GM19043 (cell line): ENCODE measurements around the gene TSHR.
"Not testable (repeated sequence)": the region's sequence is repeated elsewhere in the genome, so short reads cannot be mapped to it uniquely, and the experiment has no call there.

ENCODE experiments used
- ATAC-seq: cut with Tn5 transposase; IDR thresholded peaks from one replicate; pipeline ENCODE4 v1.9.1; 2021; ENCODE audit warnings: low read depth; ENCODE audit not compliant: unreplicated experiment

The TSHR gene

DNA sequence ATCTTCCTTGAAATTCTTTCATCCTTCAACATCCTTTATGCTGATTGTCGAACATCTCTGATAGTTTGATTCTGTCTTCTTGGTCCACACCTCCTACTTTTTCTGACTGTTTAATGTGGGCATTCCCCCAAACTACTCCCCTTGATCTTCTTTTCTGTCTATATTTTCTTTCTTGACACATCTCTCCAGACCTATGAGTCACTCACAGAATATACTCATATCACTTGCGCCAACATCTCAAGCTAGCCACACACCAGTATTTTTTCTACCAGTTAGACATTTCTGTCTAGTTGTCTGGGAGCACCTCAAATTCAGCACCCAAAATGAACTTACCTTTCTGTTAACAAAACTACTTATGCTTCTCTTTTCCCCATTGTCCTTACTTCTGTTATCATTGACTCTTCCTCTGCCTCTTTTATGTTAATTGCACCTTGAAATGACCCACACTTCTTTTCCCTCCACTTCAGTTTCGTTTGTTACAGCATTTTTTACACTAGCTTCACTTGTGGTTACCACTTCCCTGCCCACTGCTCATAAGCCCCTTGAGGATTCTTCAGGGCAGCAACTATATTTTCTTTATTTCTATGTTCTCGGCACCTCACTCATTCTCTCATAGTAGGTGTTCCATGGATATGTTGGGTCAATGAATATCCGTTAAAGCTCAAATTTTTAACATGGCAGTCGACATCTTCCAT lies 33.5 kb downstream of the TSHR start:
- no peak for ATAC-seq

DNA sequence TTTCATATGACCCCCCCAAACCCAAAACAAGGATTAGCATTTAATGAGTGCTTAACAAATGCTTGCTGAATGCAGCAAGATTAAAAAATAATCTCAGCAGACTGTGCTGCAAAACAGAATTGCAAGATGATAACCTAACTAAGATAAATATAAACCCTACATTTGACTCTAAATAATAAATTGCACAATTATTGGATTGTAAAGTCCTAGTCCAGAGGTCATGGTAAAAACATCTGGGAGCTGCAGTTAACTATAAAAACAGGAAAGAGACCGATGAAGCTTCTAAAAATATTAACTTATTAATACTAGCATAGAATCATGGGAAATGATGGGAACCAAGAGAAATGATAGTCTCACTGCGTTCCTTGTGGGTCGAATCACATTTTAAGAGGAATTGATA lies 37.2 kb downstream of the TSHR start:
- no peak for ATAC-seq

DNA sequence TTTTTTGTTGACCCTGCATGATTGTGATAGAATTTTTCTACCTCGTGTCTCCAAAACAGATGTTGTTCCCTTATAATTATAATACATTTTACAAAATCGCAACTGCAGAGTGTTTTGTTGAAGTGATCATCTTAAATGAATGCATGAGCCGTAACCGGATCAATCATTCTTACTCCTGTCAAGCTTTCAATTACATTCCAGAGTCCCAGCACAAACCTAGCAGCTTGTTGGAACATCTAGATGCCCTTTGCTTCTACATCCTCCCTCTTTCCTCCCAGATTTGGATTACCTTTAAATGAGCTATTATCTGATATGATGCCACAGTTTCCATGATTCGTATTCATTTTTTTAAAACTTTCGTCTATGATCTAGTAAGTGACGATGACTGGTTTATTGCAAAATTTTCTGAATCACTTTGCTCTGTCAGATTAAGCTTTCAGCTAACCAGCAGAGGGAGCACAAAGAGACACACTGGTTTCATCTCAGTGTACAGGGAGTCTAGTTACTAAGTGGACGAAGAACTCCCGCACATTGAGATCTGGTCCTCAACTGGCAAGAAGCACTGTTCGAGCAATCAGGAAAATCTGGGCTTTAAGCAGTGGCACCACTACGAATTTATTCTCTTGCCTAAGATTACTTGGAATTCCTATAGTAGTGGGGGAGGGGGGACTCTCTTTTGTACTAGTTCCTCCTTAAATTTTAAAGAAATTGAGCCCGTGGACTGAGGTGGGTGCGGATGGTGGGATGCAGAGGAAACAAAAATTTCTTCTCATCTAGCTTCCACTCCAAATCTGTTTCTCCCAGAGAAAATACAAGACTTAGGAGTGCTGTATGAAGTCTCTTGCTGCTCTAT lies 40.9 kb downstream of the TSHR start:
- no peak for ATAC-seq

DNA sequence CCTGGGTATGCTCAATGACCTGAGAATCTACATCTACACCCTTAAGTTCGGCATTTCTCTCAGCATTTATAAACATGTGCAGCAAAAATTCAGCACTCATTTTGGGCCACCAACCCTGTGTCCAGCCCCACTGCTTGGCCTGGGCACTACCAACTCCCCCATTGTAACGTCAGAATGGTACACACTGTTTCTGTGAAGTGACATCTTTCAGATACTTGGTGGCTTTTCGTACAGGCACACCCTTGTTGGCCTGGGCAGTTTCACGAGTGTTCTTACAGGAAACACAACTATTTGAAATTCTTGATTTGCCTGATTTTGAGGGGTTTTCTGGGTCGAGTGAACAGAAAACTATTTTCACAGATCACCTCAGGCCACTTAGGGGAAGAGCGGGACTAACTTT lies 46.0 kb downstream of the TSHR start:
- no peak for ATAC-seq

DNA sequence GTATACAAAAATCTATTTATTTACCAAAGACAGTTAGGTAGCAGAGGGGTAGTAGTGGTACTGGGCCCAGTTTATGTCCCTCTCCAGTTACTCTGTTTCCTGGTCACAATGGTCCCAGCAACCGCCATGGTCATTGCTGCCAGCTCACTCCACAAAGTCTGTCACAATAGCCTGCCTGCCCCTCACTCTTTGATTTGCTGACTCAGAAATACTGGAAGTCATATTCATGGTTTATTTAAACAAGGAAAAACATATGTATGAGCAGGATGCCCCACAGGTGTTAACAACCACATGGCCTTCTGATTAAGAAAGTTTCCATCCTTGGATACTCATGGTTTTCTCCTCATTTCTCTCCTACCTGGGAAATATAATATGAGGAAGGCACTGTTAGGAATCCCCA lies 49.2 kb downstream of the TSHR start:
- no peak for ATAC-seq

DNA sequence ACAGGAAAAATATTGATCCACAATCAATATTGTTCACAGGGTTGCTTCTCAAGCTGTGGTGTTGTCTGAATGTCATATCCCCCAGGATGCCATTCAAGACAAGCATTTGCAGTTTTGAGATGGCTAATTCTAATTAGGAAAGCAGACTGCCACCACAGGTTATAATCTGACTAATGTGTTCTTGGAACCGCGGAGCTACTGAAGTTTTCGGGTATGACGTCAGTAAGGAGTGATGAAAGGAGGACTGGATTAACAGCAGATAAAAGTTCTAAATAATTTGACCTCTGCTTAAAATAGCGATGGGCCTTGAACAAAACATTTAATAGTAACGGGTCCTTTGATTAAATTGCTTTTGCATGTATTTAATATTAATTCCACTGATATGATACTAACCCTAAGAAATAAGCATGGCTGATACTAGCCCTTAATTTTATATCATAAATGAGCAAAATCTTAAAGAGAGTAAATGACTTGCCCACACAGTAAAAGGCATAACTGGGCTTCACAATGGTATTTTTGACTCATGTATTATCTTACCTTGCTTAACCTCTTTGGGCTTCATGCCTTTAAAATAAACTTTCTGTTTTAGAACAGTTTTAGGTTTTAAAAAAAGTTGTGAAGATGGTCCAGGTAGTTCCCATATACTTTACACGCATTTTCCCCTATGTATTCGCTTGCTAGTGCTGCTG lies 50.3 kb downstream of the TSHR start:
- no peak for ATAC-seq

DNA sequence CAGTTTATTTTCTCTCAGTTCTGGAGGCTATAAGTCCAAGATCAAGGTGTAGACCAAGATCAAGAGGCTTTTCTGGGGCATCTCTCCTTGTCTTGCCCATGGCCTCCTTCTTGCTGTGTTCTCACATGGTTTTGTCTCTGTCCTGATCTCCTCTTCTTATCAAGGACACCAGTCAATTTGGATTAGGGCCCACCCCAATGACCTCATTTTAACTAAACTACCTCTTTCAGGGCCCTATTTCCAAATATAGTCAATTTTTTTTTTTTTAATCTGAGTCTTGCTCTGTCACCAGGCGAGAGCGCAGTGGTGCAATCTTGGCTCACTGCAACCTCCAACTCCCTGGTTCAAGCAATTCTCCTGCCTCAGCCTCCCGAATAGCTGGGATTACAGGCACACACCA lies 50.8 kb downstream of the TSHR start:
- ATAC-seq, result no peak

DNA sequence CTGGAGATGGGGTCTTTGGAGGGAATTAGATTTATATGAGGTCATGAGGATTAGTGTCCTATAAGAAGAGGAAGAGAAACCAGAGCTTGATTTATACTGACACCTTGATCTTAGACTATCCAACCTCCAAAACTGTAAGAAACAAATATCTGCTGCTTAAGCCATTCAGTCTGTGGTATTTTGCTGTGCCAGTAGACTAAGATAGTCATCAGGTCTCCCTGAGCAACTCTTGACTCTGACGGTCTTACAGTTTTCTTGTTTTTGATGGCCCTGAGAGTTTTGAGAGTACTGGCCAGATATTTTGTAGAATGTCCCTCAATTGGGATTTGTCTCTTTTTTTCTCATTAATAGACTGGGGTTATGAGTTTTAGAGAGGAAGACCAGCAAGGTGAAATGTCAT lies 51.7 kb downstream of the TSHR start:
- ATAC-seq, result no peak

DNA sequence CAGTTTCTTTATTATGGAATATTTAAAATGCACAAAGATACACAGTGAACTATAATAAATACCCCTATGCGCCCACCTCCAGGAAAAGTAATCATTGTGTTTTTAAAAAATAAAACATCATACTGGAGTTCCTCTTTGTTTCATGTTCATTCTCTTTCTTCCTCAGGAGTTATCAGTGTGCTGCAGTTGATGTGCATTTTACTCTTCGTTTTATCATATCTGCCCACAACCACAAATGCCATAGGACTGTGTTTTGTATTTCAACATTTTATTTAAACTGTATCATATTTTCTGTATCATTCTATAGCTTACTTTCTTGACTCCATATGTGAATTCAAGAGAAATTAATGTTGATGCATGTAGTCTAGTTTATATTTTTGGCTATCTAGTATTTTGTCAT lies 53.9 kb downstream of the TSHR start:
- no peak for ATAC-seq

DNA sequence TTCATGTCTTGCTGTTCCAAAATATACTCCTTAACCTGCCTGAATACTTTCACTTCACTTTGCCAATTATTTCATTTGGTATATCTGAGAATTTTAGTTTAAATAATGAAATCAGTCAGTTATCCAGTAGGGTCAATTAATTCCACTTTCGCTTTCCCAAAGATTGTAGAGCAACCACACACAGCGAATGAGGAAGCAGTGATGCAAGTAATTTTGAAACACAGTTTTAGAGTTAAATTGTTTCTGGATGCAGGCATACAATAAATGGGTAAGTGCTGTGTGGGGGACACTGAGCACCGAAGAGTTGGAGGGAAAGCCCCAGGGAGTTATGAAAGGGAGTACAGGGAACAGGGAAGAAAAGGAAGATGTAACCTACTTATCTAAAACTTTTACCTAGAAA lies 62.8 kb downstream of the TSHR start:
- no peak for ATAC-seq

DNA sequence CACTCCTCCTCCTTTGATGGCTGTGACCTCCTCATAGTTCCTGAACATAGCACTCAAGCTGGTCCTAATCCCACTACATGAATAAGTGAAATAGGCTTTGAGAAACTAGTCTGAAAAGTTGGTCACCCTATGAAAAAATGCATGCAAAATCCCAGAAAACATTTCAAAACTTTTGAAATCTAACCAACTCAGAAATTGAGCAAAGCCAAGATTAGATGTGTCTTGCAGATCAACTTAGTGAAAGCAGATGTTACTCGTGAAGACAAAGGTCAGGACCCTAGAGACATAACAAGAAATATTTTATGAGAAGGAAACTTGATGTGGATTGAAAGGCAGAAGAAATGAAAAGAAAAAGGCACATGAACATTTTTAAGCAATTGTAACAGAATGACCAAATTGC lies 63.3 kb downstream of the TSHR start:
- ATAC-seq, result no peak

DNA sequence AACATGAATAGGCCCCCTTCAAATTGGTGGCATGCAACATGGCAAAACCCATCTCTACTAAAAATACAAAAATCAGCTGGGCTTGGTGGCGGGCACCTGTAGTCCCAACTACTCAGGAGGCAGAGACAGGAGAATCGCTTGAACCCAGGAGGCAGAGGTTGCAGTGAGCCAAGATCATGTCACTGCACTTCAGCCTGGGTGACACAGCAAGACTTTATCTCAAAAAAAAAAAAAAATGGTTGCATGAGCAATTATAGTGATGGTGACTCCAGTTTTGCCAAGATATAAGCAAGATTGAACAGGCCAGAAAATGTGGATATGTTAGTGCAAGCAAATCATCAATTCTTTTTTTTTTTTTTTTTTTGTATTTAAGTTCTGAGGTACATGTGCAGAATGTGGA lies 63.7 kb downstream of the TSHR start:
- ATAC-seq, result not testable (repeated sequence)

DNA sequence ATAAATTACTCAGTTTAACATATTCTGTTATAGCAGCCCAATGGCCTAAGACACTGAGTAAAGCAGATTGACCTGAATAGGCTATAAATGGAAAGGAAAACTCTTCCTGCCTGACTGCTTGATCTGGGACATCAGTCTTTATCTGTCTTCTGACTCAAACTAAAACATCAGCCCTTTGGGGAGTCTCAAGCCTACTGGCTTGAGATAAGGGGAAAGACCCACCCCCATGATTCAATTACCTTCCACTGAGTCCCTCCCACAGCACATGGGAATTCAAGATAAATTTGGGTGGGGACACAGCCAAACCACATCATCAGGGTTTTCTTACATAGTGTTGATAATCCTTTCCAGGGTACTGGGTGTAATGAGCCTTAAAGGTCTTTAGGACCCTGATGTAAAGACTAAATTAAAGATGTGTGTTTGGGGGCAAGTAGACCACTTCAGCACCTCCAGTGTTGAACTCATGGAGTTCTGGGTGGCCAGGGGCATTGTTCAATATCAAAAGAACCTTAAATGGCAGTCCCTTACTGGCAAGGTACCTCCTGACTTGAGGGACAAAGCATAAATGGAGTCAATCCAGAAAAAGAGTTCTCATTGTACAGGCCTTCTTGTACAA lies 67.8 kb downstream of the TSHR start:
- ATAC-seq, result no peak

DNA sequence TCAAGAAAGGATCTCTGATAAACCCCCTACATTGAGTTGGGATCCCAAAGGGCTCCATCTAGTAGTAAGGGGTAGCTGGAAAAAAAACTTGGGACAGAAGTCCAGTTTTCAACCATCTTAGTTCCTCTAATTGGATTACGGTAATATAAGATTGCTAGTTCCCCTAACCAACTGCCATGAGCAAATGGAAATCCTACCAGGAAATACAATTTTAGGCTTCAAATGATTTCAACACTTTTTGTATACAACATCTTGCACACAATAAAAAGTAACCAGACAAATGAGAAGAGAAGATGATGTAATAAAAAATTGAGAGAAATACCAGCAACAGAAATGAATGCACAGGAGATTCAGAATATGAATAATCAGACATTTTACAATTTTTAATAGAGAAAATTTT lies 73.0 kb downstream of the TSHR start:
- ATAC-seq, result no peak

DNA sequence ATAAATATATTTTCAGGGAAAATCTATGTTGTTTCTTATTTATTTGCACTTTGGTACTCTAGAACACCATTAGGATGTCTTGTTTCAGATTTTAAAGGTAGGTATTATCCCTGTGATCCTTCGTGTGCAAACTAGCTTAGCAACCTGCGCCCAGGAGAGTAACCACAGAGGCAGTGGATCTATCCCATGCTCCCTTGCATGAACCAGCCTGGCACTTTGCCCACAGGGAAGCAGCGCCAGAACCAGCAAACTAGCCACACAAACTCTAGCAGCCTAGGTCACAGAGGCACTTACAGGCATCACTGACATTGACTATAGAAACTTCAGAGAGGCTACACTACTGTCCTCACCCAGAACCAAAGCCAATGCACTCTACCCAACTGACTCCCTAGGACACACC lies 76.1 kb downstream of the TSHR start:
- no peak for ATAC-seq

DNA sequence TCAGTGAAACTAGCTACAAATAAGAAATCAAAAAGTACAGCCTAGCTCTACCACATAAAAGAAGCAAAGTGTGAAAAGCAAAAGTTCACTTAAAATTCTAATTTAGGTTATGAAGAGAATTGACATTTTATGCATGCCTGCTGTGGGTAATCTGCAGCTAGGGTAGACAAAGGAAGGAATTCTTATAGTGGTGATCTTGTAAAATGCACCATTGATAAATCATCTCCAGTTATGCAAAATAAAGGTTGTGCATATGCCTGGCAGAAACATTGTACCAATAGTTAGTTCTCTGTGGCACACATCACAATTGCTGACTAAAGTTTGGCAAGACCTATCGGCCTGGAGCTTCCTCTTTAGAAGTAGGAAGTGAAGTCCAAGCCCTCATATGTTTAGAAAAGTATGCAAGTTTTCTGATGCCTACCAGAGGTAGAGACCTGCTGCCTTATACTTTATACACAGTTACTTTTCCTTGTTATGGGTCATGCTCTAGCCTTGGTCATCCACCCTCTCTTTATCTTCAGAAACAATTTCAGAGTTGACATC lies 78.3 kb downstream of the TSHR start:
- no peak for ATAC-seq

DNA sequence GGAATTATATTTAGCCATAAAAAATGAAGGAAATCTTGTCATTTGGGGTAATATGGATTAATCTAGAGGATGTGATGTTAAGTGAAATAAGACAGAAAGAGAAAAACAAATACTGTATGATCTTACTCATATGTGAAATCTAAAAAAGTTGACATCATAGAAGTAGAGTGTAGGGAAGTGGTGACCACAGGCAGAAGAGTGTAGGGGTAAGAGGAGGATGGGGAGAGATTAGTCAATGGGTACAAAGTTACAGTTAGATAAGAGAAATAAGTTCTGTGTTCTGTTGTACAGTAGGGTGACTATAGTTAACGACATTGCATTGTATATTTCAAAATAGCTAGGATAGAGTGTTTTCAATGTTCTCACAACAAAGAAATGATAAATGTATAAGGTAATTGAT lies 87.0 kb downstream of the TSHR start:
- ATAC-seq, result no peak

DNA sequence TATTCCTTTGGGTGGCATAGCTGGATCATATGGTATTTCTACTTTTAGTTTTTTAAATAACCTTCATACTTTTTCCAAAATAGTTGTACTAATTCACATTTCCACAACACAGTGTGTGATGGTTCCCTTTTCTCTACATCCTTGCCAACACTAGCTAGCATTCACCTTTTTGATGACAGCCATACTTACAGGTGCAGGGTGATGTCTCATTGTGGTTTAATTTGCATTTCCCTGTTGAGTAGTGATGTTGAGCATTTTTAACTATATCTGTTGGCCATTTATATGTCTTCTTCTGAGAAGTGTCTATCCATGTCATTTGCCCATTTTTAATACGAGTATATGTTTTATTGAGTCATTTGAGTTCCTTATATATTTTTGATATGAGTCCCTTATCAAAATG lies 96.1 kb downstream of the TSHR start:
- no peak for ATAC-seq

DNA sequence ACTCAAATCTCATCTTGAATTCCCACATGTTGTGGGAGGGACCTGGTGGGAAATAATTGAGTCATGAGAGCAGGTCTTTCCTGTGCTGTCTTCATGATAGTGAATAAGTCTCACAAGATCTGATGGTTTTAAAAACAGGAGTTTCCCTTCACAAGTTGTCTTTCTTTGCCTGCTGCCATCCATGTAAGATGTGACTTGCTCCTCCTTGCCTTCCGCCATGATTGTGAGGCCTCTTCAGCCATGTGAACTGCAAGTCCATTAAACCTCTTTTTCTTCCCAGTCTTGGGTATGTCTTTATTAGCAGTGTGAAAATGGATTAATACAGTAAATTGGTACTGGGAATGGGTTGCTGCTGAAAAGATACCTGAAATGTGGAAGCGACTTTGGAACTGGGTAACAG lies 98.6 kb downstream of the TSHR start:
- ATAC-seq, result not testable (repeated sequence)

DNA sequence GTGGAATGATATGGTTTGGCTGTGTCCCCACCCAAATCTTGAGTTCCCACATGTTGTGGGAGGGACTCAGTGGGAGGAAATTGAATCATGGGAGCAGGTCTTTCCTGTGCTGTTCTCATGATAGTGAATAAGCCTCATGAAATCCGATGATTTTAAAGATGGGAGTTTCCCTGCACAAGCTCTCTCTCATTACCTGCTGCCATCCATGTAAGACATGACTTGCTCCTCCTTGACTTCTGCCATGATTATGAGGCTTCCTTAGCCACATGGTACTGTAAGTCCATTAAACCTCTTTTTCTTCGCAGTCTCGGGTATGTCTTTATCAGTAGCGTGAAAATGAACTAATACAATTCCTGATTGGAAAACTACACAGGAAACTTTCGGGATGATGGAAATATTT lies 100.5 kb downstream of the TSHR start:
- no peak for ATAC-seq

DNA sequence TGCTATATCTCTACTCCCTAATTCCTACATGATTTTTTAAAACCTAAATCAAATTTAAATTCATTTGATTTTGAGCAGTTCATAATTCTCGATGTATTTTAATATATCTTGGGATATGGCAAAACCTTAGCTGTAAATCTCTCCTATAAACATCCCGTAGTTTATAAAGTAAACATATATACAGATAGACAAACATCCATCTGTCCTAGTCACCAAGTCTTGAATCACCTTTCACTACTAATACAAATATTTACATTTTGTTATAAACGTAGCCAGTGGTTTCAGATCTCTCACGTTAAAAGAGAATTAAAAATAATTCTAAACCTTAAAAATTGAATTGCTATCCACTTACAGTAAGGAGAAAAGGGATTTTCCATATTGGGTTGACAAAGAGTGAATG lies 107.0 kb downstream of the TSHR start:
- no peak for ATAC-seq
